LNCAP (cell line): ENCODE data around the gene MXI1.

Experiments used
- CTCF ChIP-seq: fragments of 450-650 bp; IDR thresholded peaks from 2 replicates; pipeline ENCODE4 v1.5.1; 2017; ENCODE audit warnings: mild to moderate bottlenecking

The MXI1 gene

GRCh38 chr10:110208614-110209453 is 1.4 kb downstream of the MXI1 start:
- no peak; the same call in 1 of the 2 replicates for TF ChIP-seq CTCF

GRCh38 chr10:110209454-110209925 is 2.1 kb downstream of the MXI1 start:
- no peak for TF ChIP-seq CTCF

GRCh38 chr10:110209926-110210673 is 2.7 kb downstream of the MXI1 start:
- TF ChIP-seq CTCF, result no peak

GRCh38 chr10:110210674-110211464 is 3.5 kb downstream of the MXI1 start:
- no peak for TF ChIP-seq CTCF

- no peak for TF ChIP-seq CTCF
These were observed 4.0 kb downstream of the MXI1 start for GRCh38 chr10:110211465-110211843.

GRCh38 chr10:110212119-110213006 is 5.0 kb downstream of the MXI1 start:
- no peak for TF ChIP-seq CTCF
